Hepatocyte (in vitro differentiated cells): ENCODE results near the gene CBL. TPM values are rescaled to one million over a fixed set of nuclear protein-coding genes. Genes with fewer than 3 reads are reported as not detected.

Experiments
- DNase-seq: peaks from one replicate; pipeline ENCODE4 v3.0.0-alpha.2; 2016; ENCODE audit warnings: low spot score
- H2AFZ ChIP-seq: fragments of 200-600 bp; sonication (generic); 2 replicates; pipeline ENCODE4 v1.6.0; 2016; ENCODE audit warnings: antibody characterized with exemption, mild to moderate bottlenecking
- H3K27ac ChIP-seq: fragments of 200-600 bp; sonication (generic); 2 replicates; pipeline ENCODE4 v1.5.1; 2016; ENCODE audit warnings: mild to moderate bottlenecking
- H3K27me3 ChIP-seq: fragments of 200-600 bp; sonication (generic); 2 replicates; pipeline ENCODE4 v1.6.1; 2016
- H3K36me3 ChIP-seq: fragments of 200-600 bp; sonication (generic); replicated peaks from 2 replicates; pipeline ENCODE4 v1.5.1; 2016; ENCODE audit warnings: low read depth; ENCODE audit not compliant: insufficient read depth
- H3K4me1 ChIP-seq: fragments of 200-600 bp; sonication (generic); 2 replicates; pipeline ENCODE4 v1.5.1; 2016; ENCODE audit warnings: mild to moderate bottlenecking, moderate library complexity; ENCODE audit not compliant: insufficient read depth
- H3K4me2 ChIP-seq: fragments of 200-600 bp; sonication (generic); 2 replicates; pipeline ENCODE4 v1.6.0; 2016
- H3K4me3 ChIP-seq: fragments of 200-600 bp; sonication (generic); 2 replicates; pipeline ENCODE4 v1.5.1; 2016; ENCODE audit warnings: mild to moderate bottlenecking
- H3K79me2 ChIP-seq: fragments of 200-600 bp; sonication (generic); 2 replicates; pipeline ENCODE4 v1.6.0; 2017; ENCODE audit warnings: mild to moderate bottlenecking
- H3K9me2 ChIP-seq: fragments of 200-600 bp; sonication (generic); replicated peaks from 2 replicates; pipeline ENCODE4 v1.6.0; 2017; ENCODE audit warnings: mild to moderate bottlenecking; ENCODE audit not compliant: insufficient read depth
- H3K9me3 ChIP-seq: fragments of 200-600 bp; sonication (generic); 2 replicates; pipeline ENCODE4 v1.5.1; 2016; ENCODE audit warnings: low read depth, mild to moderate bottlenecking
- H4K20me1 ChIP-seq: fragments of 200-600 bp; sonication (generic); 2 replicates; pipeline ENCODE4 v1.6.0; 2016; ENCODE audit warnings: mild to moderate bottlenecking; ENCODE audit not compliant: insufficient read depth, poor library complexity, severe bottlenecking
- CTCF ChIP-seq: fragments of 200-600 bp; sonication (generic); IDR thresholded peaks from 2 replicates; pipeline ENCODE4 v1.5.1; 2016; ENCODE audit warnings: antibody characterized with exemption, mild to moderate bottlenecking; ENCODE audit not compliant: poor library complexity
- EZH2 ChIP-seq: fragments of 200-600 bp; sonication (generic); IDR thresholded peaks from 2 replicates; pipeline ENCODE4 v1.6.1; 2016; ENCODE audit warnings: antibody characterized with exemption, mild to moderate bottlenecking, borderline replicate concordance
- EZH2phosphoT487 ChIP-seq: fragments of 200-600 bp; sonication (generic); IDR thresholded peaks from one replicate; pipeline ENCODE4 v1.6.1; 2018; ENCODE audit warnings: antibody characterized with exemption, mild to moderate bottlenecking, low read depth, moderate library complexity; ENCODE audit not compliant: unreplicated experiment, severe bottlenecking
- WGBS: methylation state at CpG from one replicate; pipeline ENCODE4 v1.1.6; 2016; ENCODE audit warnings: low lambda C conversion rate; ENCODE audit errors: missing lambda C conversion rate; 5-methylcytosine and 5-hydroxymethylcytosine counted together
- polyA plus RNA-seq: library from polyadenylated mRNA; unstranded; fragments of >200 nt; fragmentation: Nextera tagmentation; extraction: Ambion mirVana; gene quantifications from 2 replicates; pipeline ENCODE4 v1.2.1, GENCODE V29; 2016
- total RNA-seq: library from RNA; depleted of rRNA; stranded (reverse); fragments of >200 nt; gene quantifications from 2 replicates; pipeline ENCODE4 v1.2.3, GENCODE V29; 2014

The CBL gene
- total and polyA plus RNA-seq, 2 experiments from 2014 or later = 6.6 to 15.6 TPM

- H3K9me3 ChIP-seq = peaks cover 9% of the 10 kb centered on the region
- no peak overlapping the region for H3K4me2 ChIP-seq
- H2AFZ ChIP-seq = no peak overlapping the region
- TF ChIP-seq EZH2phosphoT487 = no peak
- no peak for TF ChIP-seq EZH2
- no peak for TF ChIP-seq CTCF
- H3K4me1 ChIP-seq = no peaks in the 10 kb centered on the region
- no peak overlapping the region for H3K4me3 ChIP-seq
- no peaks in the 10 kb centered on the region for H3K79me2 ChIP-seq
- 76% methylated on average over 3 of the region's 3 CpGs for WGBS
- H3K9me2 ChIP-seq = no peaks in the 10 kb centered on the region
- H3K36me3 ChIP-seq = peaks cover 4% of the 10 kb centered on the region
- no peaks in the 10 kb centered on the region for H4K20me1 ChIP-seq
- no peak overlapping the region for H3K27ac ChIP-seq
- DNase-seq = no peak
- H3K27me3 ChIP-seq = no peaks in the 10 kb centered on the region
These were observed 89.0 kb downstream of the CBL start for GRCh38 chr11:119295178-119295577.

- no peaks in the 10 kb centered on the region for H3K36me3 ChIP-seq
- H3K9me2 ChIP-seq = no peaks in the 10 kb centered on the region
- no peaks in the 10 kb centered on the region for H3K9me3 ChIP-seq
- 90% methylated on average over 3 of the region's 3 CpGs for WGBS
- H3K79me2 ChIP-seq = no peaks in the 10 kb centered on the region
- TF ChIP-seq EZH2phosphoT487 (no peak), EZH2 (no peak), CTCF (no peak)
- no peak for DNase-seq
- H3K4me2 ChIP-seq = no peak overlapping the region
- H2AFZ ChIP-seq = no peak overlapping the region
- H3K27ac ChIP-seq = no peak overlapping the region
- H3K27me3 ChIP-seq = no peaks in the 10 kb centered on the region
- no peak overlapping the region for H3K4me3 ChIP-seq
- H4K20me1 ChIP-seq = no peaks in the 10 kb centered on the region
- no peaks in the 10 kb centered on the region for H3K4me1 ChIP-seq
These were observed 91.8 kb downstream of the CBL start for GRCh38 chr11:119297938-119298337.

- H3K4me2 ChIP-seq = no peak overlapping the region
- H3K27ac ChIP-seq = no peak overlapping the region
- no peak for TF ChIP-seq CTCF
- no peak for TF ChIP-seq EZH2
- H3K4me1 ChIP-seq = no peaks in the 10 kb centered on the region
- H3K9me2 ChIP-seq = no peaks in the 10 kb centered on the region
- no peak for DNase-seq
- 93% methylated on average over 2 of the region's 2 CpGs for WGBS
- H3K79me2 ChIP-seq = no peaks in the 10 kb centered on the region
- H3K27me3 ChIP-seq = no peaks in the 10 kb centered on the region
- no peaks in the 10 kb centered on the region for H3K9me3 ChIP-seq
- H3K4me3 ChIP-seq = no peak overlapping the region
- no peak overlapping the region for H2AFZ ChIP-seq
- H3K36me3 ChIP-seq = no peaks in the 10 kb centered on the region
- no peaks in the 10 kb centered on the region for H4K20me1 ChIP-seq
These were observed 92.6 kb downstream of the CBL start for GRCh38 chr11:119298726-119299125.

- Histone ChIP-seq H3K36me3 (no peaks in the 10 kb centered on the region), H3K27ac (no peak overlapping the region), H4K20me1 (no peaks in the 10 kb centered on the region), H2AFZ (no peak overlapping the region), H3K4me1 (no peaks in the 10 kb centered on the region), H3K4me2 (no peak overlapping the region), H3K9me3 (no peaks in the 10 kb centered on the region), H3K27me3 (no peaks in the 10 kb centered on the region), H3K4me3 (no peak overlapping the region), H3K79me2 (no peaks in the 10 kb centered on the region), H3K9me2 (no peaks in the 10 kb centered on the region)
- 97% methylated on average over 9 of the region's 9 CpGs for WGBS
- no peak for DNase-seq
- TF ChIP-seq EZH2 (no peak), EZH2phosphoT487 (no peak), CTCF (no peak)
These were observed 93.3 kb downstream of the CBL start for GRCh38 chr11:119299416-119299815.
